ENCODE measurements around the gene NSFL1C. TPM values are rescaled to one million over a fixed set of nuclear protein-coding genes. Genes with fewer than 3 reads are reported as not detected.

NSFL1C gene
- total and polyA plus RNA-seq, 9 of the 15 experiments (the other 6 are each of a cell fraction or from before 2014, with no cell fraction given), result 20.8 to 119 (median 47.0) TPM

DNA sequence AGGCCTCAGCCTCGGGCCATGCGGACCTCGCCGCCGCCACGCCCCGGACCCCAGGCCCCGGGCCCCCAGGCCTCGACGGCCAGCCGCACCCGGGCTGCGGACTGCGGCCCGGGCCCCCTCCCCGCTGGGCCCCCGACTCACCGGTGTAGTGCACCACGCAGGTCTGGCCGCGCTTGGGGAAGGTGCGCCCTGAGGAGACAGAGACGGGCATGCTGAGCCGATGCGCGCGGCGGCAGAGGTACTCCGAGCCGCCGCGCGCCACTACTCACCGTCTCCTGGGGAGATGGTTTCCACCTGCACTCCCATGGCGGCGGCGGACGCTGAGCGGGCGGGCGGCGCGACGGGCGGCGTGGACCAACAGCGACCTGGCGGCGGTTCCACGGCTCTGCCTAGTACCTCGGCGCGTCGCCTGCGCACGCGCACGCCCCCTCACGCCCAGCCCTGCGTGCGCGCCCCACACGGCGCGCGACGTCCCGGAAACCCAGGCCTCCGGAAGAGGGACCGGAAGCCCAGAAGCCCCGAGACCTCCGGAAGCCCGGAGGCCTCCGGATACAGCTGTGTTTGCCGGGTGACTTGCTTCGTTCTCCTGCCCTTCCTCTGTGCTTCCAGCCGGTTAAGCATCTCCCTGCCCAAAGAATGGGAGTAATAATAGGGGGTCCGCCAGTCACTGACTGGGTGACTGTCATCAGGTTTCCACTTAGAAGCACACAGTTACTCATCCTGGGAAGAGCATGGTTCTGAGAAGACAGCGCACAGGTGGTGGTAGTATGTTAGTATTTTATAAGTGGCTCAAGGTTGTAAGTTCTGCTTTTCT lies 73.7 kb downstream of the NSFL1C start, which contains the start of gene FKBP1A (continued):
- TF ChIP-seq, protein P1, sequence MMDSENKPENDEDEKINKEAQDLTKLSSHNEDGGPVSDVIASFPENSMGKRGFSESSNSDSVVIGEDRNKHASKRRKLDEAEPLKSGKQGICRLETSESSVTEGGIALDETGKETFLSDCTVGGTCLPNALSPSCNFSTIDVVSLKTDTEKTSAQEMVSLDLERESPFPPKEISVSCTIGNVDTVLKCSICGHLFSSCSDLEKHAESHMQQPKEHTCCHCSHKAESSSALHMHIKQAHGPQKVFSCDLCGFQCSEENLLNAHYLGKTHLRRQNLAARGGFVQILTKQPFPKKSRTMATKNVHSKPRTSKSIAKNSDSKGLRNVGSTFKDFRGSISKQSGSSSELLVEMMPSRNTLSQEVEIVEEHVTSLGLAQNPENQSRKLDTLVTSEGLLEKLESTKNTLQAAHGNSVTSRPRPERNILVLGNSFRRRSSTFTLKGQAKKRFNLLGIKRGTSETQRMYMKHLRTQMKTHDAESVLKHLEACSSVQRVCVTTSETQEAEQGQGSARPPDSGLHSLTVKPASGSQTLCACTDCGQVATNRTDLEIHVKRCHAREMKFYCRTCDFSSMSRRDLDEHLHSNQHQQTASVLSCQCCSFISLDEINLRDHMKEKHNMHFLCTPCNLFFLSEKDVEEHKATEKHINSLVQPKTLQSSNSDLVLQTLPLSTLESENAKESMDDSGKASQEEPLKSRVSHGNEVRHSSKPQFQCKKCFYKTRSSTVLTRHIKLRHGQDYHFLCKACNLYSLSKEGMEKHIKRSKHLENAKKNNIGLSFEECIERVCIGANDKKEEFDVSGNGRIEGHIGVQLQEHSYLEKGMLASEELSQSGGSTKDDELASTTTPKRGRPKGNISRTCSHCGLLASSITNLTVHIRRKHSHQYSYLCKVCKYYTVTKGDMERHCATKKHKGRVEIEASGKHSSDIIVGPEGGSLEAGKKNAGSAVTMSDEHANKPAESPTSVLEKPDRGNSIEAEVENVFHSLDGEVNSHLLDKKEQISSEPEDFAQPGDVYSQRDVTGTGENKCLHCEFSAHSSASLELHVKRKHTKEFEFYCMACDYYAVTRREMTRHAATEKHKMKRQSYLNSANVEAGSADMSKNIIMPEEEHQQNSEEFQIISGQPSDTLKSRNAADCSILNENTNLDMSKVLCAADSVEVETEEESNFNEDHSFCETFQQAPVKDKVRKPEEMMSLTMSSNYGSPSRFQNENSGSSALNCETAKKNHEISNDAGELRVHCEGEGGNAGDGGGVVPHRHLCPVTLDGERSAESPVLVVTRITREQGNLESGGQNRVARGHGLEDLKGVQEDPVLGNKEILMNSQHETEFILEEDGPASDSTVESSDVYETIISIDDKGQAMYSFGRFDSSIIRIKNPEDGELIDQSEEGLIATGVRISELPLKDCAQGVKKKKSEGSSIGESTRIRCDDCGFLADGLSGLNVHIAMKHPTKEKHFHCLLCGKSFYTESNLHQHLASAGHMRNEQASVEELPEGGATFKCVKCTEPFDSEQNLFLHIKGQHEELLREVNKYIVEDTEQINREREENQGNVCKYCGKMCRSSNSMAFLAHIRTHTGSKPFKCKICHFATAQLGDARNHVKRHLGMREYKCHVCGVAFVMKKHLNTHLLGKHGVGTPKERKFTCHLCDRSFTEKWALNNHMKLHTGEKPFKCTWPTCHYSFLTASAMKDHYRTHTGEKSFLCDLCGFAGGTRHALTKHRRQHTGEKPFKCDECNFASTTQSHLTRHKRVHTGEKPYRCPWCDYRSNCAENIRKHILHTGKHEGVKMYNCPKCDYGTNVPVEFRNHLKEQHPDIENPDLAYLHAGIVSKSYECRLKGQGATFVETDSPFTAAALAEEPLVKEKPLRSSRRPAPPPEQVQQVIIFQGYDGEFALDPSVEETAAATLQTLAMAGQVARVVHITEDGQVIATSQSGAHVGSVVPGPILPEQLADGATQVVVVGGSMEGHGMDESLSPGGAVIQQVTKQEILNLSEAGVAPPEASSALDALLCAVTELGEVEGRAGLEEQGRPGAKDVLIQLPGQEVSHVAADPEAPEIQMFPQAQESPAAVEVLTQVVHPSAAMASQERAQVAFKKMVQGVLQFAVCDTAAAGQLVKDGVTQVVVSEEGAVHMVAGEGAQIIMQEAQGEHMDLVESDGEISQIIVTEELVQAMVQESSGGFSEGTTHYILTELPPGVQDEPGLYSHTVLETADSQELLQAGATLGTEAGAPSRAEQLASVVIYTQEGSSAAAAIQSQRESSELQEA (IDR thresholded peaks at IDR 0.05; ENCODE audit: low read depth), result no peak
- TF ChIP-seq, protein P2, sequence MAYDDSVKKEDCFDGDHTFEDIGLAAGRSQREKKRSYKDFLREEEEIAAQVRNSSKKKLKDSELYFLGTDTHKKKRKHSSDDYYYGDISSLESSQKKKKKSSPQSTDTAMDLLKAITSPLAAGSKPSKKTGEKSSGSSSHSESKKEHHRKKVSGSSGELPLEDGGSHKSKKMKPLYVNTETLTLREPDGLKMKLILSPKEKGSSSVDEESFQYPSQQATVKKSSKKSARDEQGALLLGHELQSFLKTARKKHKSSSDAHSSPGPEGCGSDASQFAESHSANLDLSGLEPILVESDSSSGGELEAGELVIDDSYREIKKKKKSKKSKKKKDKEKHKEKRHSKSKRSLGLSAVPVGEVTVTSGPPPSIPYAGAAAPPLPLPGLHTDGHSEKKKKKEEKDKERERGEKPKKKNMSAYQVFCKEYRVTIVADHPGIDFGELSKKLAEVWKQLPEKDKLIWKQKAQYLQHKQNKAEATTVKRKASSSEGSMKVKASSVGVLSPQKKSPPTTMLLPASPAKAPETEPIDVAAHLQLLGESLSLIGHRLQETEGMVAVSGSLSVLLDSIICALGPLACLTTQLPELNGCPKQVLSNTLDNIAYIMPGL (CRISPR knock-in tag; IDR thresholded peaks at IDR 0.05), result no peak
- TF ChIP-seq FOXP1 (CRISPR knock-in tag; IDR thresholded peaks at IDR 0.05) (no peak), CREB1 (IDR thresholded peaks at IDR 0.05) (peak; percentile 54; the same call in 1 of the 2 replicates), CREB1 (CRISPR knock-in tag; IDR thresholded peaks at IDR 0.05) (no peak), DIDO1 (tag; IDR thresholded peaks at IDR 0.05; ENCODE audit: low read depth) (no peak), NBN (IDR thresholded peaks at IDR 0.05; ENCODE audit: low read depth) (no peak), NFE2L1 (tag; IDR thresholded peaks at IDR 0.05; ENCODE audit: borderline replicate concordance, low read depth) (no peak), SMARCC2 (IDR thresholded peaks at IDR 0.05; ENCODE audit: low read depth) (no peak)
- TF ChIP-seq, protein P3, sequence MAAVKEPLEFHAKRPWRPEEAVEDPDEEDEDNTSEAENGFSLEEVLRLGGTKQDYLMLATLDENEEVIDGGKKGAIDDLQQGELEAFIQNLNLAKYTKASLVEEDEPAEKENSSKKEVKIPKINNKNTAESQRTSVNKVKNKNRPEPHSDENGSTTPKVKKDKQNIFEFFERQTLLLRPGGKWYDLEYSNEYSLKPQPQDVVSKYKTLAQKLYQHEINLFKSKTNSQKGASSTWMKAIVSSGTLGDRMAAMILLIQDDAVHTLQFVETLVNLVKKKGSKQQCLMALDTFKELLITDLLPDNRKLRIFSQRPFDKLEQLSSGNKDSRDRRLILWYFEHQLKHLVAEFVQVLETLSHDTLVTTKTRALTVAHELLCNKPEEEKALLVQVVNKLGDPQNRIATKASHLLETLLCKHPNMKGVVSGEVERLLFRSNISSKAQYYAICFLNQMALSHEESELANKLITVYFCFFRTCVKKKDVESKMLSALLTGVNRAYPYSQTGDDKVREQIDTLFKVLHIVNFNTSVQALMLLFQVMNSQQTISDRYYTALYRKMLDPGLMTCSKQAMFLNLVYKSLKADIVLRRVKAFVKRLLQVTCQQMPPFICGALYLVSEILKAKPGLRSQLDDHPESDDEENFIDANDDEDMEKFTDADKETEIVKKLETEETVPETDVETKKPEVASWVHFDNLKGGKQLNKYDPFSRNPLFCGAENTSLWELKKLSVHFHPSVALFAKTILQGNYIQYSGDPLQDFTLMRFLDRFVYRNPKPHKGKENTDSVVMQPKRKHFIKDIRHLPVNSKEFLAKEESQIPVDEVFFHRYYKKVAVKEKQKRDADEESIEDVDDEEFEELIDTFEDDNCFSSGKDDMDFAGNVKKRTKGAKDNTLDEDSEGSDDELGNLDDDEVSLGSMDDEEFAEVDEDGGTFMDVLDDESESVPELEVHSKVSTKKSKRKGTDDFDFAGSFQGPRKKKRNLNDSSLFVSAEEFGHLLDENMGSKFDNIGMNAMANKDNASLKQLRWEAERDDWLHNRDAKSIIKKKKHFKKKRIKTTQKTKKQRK (IDR thresholded peaks at IDR 0.05; ENCODE audit: borderline replicate concordance, low read depth, low read length), result no peak
- TF ChIP-seq, protein P4, sequence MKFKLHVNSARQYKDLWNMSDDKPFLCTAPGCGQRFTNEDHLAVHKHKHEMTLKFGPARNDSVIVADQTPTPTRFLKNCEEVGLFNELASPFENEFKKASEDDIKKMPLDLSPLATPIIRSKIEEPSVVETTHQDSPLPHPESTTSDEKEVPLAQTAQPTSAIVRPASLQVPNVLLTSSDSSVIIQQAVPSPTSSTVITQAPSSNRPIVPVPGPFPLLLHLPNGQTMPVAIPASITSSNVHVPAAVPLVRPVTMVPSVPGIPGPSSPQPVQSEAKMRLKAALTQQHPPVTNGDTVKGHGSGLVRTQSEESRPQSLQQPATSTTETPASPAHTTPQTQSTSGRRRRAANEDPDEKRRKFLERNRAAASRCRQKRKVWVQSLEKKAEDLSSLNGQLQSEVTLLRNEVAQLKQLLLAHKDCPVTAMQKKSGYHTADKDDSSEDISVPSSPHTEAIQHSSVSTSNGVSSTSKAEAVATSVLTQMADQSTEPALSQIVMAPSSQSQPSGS (CRISPR knock-in tag; IDR thresholded peaks at IDR 0.05), result no peak
